OCI-LY3 (cell line): ENCODE measurements around the gene FLOT2.

Experiments used
- CTCF ChIP-seq: fragments of 200-600, 300-600 bp; sonication (generic); IDR thresholded peaks from 2 replicates; pipeline ENCODE4 v1.5.1; 2014; ENCODE audit warnings: antibody characterized with exemption, low read length, low read depth
- EZH2phosphoT487 ChIP-seq: fragments of 200-600 bp; shearing (Covaris generic); IDR thresholded peaks from 2 replicates; pipeline ENCODE4 v1.6.1; 2018; ENCODE audit warnings: antibody characterized with exemption, mixed run types, low read depth

GRCh38 chr17:28867276-28867675 lies 30.3 kb downstream of the FLOT2 start:
- TF ChIP-seq CTCF, result no peak
- no peak for TF ChIP-seq EZH2phosphoT487
